OCI-LY1 (cell line): ENCODE data around the gene ELL.
A peak's percentile ranks its signal among the peaks of the same experiment; 100 is the strongest.

Source experiments
- H2AFZ ChIP-seq: fragments of 200-600 bp; sonication (generic), shearing (Covaris generic); 2 replicates; pipeline ENCODE4 v1.6.0; 2014; ENCODE audit warnings: antibody characterized with exemption, mild to moderate bottlenecking, low read length
- H3F3A ChIP-seq: fragments of 200-600 bp; sonication (generic), shearing (Covaris generic); 2 replicates; pipeline ENCODE4 v1.6.0; 2014; ENCODE audit warnings: mild to moderate bottlenecking, antibody characterized with exemption, low read length, moderate library complexity; ENCODE audit not compliant: insufficient read depth
- H3K27ac ChIP-seq: fragments of 200-600 bp; sonication (generic); 2 replicates; pipeline ENCODE4 v1.5.1; 2014; ENCODE audit warnings: low read length, mixed run types, mild to moderate bottlenecking, low read depth; ENCODE audit not compliant: poor library complexity, severe bottlenecking
- H3K27me3 ChIP-seq: fragments of 200-600 bp; sonication (generic); 2 replicates; pipeline ENCODE4 v1.6.0; 2014; ENCODE audit warnings: antibody characterized with exemption, mild to moderate bottlenecking, low read length, moderate library complexity; ENCODE audit not compliant: insufficient read depth
- H3K36me3 ChIP-seq: fragments of 200-600 bp; sonication (generic); 2 replicates; pipeline ENCODE4 v1.6.1; 2014; ENCODE audit warnings: mild to moderate bottlenecking, antibody characterized with exemption, low read length, moderate library complexity, mixed read lengths; ENCODE audit not compliant: insufficient read depth
- H3K4me1 ChIP-seq: fragments of 200-600 bp; sonication (generic); 2 replicates; pipeline ENCODE4 v1.5.1; 2014; ENCODE audit warnings: mild to moderate bottlenecking, low read length, moderate library complexity; ENCODE audit not compliant: insufficient read depth, severe bottlenecking
- H3K4me2 ChIP-seq: fragments of 200-600 bp; sonication (generic), shearing (Covaris generic); 2 replicates; pipeline ENCODE4 v1.6.1; 2014; ENCODE audit warnings: low read length
- H3K4me3 ChIP-seq: fragments of 200-600 bp; sonication (generic); 2 replicates; pipeline ENCODE4 v1.5.1; 2014; ENCODE audit warnings: low read length, low read depth, mild to moderate bottlenecking, mixed read lengths; ENCODE audit not compliant: poor library complexity, severe bottlenecking
- H3K79me2 ChIP-seq: fragments of 200-600 bp; shearing (Covaris generic); 2 replicates; pipeline ENCODE4 v1.6.1; 2016; ENCODE audit warnings: mixed run types, low read length, mixed read lengths; ENCODE audit not compliant: insufficient read depth
- H3K9ac ChIP-seq: fragments of 200-600 bp; sonication (generic), shearing (Covaris generic); 2 replicates; pipeline ENCODE4 v1.6.1; 2014; ENCODE audit warnings: mild to moderate bottlenecking, low read length, mixed read lengths
- H3K9me2 ChIP-seq: fragments of 200-600 bp; sonication (generic), shearing (Covaris generic); 2 replicates; pipeline ENCODE4 v1.6.1; 2014; ENCODE audit warnings: low read depth, mild to moderate bottlenecking, low read length, mixed read lengths
- H3K9me3 ChIP-seq: fragments of 200-600 bp; shearing (Covaris generic); 2 replicates; pipeline ENCODE4 v1.6.1; 2014; ENCODE audit warnings: low read length, mixed read lengths
- H4K20me1 ChIP-seq: fragments of 200-600 bp; sonication (generic), shearing (Covaris generic); 2 replicates; pipeline ENCODE4 v1.6.0; 2016; ENCODE audit warnings: mild to moderate bottlenecking, low read length; ENCODE audit not compliant: insufficient read depth
- CTCF ChIP-seq: fragments of 200-600 bp; sonication (generic), shearing (Covaris generic); IDR thresholded peaks from 2 replicates; pipeline ENCODE4 v1.5.1; 2017; ENCODE audit warnings: mild to moderate bottlenecking, antibody characterized with exemption, low read length, moderate library complexity, mixed read lengths
- EZH2 ChIP-seq: fragments of 200-600 bp; sonication (generic), shearing (Covaris generic); IDR thresholded peaks from 2 replicates; pipeline ENCODE4 v1.8.0; 2017; ENCODE audit warnings: borderline replicate concordance, mixed run types, mild to moderate bottlenecking, antibody characterized with exemption, low read length, moderate library complexity, mixed read lengths

The ELL gene

GRCh38 chr19:18414504-18415177 is 107.2 kb downstream of the ELL start:
- H3F3A ChIP-seq, result no peaks in the 10 kb centered on the region
- H3K79me2 ChIP-seq, result no peaks in the 10 kb centered on the region
- H3K9me2 ChIP-seq, result no peaks in the 10 kb centered on the region
- H3K4me2 ChIP-seq, result no peak overlapping the region
- H3K9ac ChIP-seq, result no peak overlapping the region
- H3K4me1 ChIP-seq, result peaks cover 21% of the 10 kb centered on the region
- H3K27ac ChIP-seq, result no peak overlapping the region
- no peak overlapping the region for H3K4me3 ChIP-seq
- no peak overlapping the region for H2AFZ ChIP-seq
- TF ChIP-seq CTCF (no peak), EZH2 (no peak)
- no peaks in the 10 kb centered on the region for H4K20me1 ChIP-seq
- no peaks in the 10 kb centered on the region for H3K36me3 ChIP-seq
- H3K9me3 ChIP-seq, result no peaks in the 10 kb centered on the region
- no peaks in the 10 kb centered on the region; the same call in 1 of the 2 replicates for H3K27me3 ChIP-seq

- no peak overlapping the region for H3K9ac ChIP-seq
- TF ChIP-seq CTCF (no peak), EZH2 (no peak)
- H3F3A ChIP-seq, result no peaks in the 10 kb centered on the region
- no peaks in the 10 kb centered on the region for H3K79me2 ChIP-seq
- no peaks in the 10 kb centered on the region for H3K9me2 ChIP-seq
- H3K4me3 ChIP-seq, result no peak overlapping the region
- no peak overlapping the region for H3K27ac ChIP-seq
- no peaks in the 10 kb centered on the region for H3K9me3 ChIP-seq
- H3K27me3 ChIP-seq, result no peaks in the 10 kb centered on the region; the same call in 1 of the 2 replicates
- H3K4me1 ChIP-seq, result peaks cover 14% of the 10 kb centered on the region
- H3K36me3 ChIP-seq, result no peaks in the 10 kb centered on the region
- H3K4me2 ChIP-seq, result no peak overlapping the region
- H2AFZ ChIP-seq, result no peak overlapping the region
- H4K20me1 ChIP-seq, result no peaks in the 10 kb centered on the region
Observed at GRCh38 chr19:18412610-18413239, 109.1 kb downstream of the ELL start.

- Histone ChIP-seq H3F3A (no peaks in the 10 kb centered on the region), H3K4me2 (no peak overlapping the region), H3K9me3 (no peaks in the 10 kb centered on the region), H3K4me3 (no peak overlapping the region), H3K4me1 (peaks cover 2% of the 10 kb centered on the region), H3K27ac (peak overlapping the region; percentile 0), H3K9ac (no peak overlapping the region), H3K79me2 (no peaks in the 10 kb centered on the region), H3K36me3 (no peaks in the 10 kb centered on the region), H3K27me3 (no peaks in the 10 kb centered on the region; the same call in 1 of the 2 replicates), H3K9me2 (no peaks in the 10 kb centered on the region), H2AFZ (no peak overlapping the region), H4K20me1 (no peaks in the 10 kb centered on the region)
- TF ChIP-seq CTCF (peak; percentile 58), EZH2 (no peak)
Observed at GRCh38 chr19:18408053-18408476, 113.8 kb downstream of the ELL start.
